RWPE2 (cell line): ENCODE measurements around the gene KDELR1.
A peak's percentile ranks its signal among the peaks of the same experiment; 100 is the strongest.

Experiments used
- ATAC-seq: fragments of 200-7000 bp; cut with Tn5 transposase; 3 replicates; pipeline ENCODE4 v1.9.1; 2021; ENCODE audit warnings: low read depth
- DNase-seq: peaks from one replicate; pipeline ENCODE4 v3.0.0-alpha.2; 2020; ENCODE audit warnings: low spot score
- H3K27ac ChIP-seq: fragments of 450-650 bp; 2 replicates; pipeline ENCODE4 v1.5.1; 2017; ENCODE audit warnings: mild to moderate bottlenecking; ENCODE audit not compliant: poor library complexity, severe bottlenecking
- H3K27me3 ChIP-seq: fragments of 250-450 bp; sonication (Bioruptor Pico); 2 replicates; pipeline ENCODE4 v1.5.1; 2021; ENCODE audit warnings: mild to moderate bottlenecking, moderate library complexity; ENCODE audit not compliant: insufficient read depth, poor library complexity, severe bottlenecking
- H3K36me3 ChIP-seq: fragments of 250-450 bp; sonication (Bioruptor Pico); 2 replicates; pipeline ENCODE4 v1.5.1; 2020; ENCODE audit warnings: low read depth, mild to moderate bottlenecking, moderate library complexity
- H3K4me1 ChIP-seq: fragments of 250-450 bp; sonication (Bioruptor Pico); 2 replicates; pipeline ENCODE4 v1.5.1; 2021; ENCODE audit warnings: mild to moderate bottlenecking, moderate library complexity; ENCODE audit not compliant: insufficient read depth, poor library complexity, severe bottlenecking
- H3K4me3 ChIP-seq: fragments of 250-450 bp; sonication (Bioruptor Pico); 2 replicates; pipeline ENCODE4 v1.5.1; 2021; ENCODE audit warnings: mild to moderate bottlenecking, moderate library complexity; ENCODE audit not compliant: severe bottlenecking
- H3K9me3 ChIP-seq: fragments of 250-450 bp; sonication (Bioruptor Pico); 2 replicates; pipeline ENCODE4 v1.5.1; 2021; ENCODE audit warnings: mild to moderate bottlenecking, moderate library complexity; ENCODE audit not compliant: severe bottlenecking
- TF ChIP-seq, protein P1 (sequence below): fragments of 450-650 bp; IDR thresholded peaks from one replicate; pipeline ENCODE4 v1.5.1; 2017; ENCODE audit warnings: mild to moderate bottlenecking, moderate library complexity; ENCODE audit not compliant: poor library complexity, severe bottlenecking

Gene KDELR1

DNA sequence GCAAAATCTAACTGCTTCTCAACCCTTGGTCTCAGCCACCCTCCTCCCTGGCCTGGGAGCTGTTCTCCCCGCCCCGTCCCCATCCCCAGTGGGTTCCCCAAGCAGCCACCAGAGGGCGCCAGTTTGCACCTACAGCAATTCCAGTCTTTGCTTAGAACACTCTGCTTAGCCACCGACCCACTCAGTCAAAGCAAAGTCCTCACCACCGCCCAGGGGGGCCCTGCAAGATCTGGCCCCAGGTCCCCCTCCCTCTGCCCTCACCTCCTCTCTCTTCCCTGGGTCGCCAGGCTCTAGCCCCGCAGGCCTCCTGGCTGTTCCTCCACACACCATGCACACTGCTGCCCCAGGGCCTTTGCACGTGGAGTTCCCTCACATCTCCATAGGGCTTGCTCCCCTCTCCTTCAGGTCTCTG lies 40.0 kb downstream of the KDELR1 start:
- DNase-seq (no peak), ATAC-seq (peak; percentile 60)
- Histone ChIP-seq H3K27ac (no peak overlapping the region), H3K9me3 (no peaks in the 10 kb centered on the region), H3K36me3 (no peaks in the 10 kb centered on the region), H3K4me3 (no peak overlapping the region), H3K4me1 (no peaks in the 10 kb centered on the region), H3K27me3 (no peaks in the 10 kb centered on the region)
- TF ChIP-seq, protein P1, sequence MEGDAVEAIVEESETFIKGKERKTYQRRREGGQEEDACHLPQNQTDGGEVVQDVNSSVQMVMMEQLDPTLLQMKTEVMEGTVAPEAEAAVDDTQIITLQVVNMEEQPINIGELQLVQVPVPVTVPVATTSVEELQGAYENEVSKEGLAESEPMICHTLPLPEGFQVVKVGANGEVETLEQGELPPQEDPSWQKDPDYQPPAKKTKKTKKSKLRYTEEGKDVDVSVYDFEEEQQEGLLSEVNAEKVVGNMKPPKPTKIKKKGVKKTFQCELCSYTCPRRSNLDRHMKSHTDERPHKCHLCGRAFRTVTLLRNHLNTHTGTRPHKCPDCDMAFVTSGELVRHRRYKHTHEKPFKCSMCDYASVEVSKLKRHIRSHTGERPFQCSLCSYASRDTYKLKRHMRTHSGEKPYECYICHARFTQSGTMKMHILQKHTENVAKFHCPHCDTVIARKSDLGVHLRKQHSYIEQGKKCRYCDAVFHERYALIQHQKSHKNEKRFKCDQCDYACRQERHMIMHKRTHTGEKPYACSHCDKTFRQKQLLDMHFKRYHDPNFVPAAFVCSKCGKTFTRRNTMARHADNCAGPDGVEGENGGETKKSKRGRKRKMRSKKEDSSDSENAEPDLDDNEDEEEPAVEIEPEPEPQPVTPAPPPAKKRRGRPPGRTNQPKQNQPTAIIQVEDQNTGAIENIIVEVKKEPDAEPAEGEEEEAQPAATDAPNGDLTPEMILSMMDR: peak; percentile 75

DNA sequence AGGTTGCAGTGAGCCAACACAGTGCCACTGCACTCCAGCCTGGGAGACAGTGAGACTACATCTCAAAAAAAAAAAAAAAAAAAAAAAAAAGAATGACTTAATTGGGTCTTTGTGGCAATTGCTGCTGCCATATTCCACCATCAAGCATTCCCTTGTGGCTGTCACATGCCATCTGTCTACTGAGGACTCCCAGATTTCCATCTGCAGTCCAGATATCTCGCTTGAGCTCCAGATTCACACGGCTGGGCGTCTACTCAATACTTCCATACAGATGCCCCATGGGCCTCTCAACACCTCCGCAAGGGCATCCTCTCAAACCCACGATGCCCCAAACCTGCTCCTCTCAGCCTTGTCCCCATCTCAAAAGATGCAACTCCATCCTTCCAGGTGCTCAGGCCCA lies 40.5 kb downstream of the KDELR1 start:
- TF ChIP-seq, protein P1: no peak
- H3K4me3 ChIP-seq: no peak overlapping the region
- no peaks in the 10 kb centered on the region for H3K9me3 ChIP-seq
- H3K36me3 ChIP-seq: no peaks in the 10 kb centered on the region
- no peak overlapping the region for H3K27ac ChIP-seq
- no peak for ATAC-seq
- DNase-seq: no peak
- no peaks in the 10 kb centered on the region for H3K27me3 ChIP-seq
- no peaks in the 10 kb centered on the region for H3K4me1 ChIP-seq

GRCh38 chr19:48348737-48349136 lies 42.6 kb downstream of the KDELR1 start:
- DNase-seq (no peak), ATAC-seq (no peak)
- Histone ChIP-seq H3K4me1 (no peaks in the 10 kb centered on the region), H3K36me3 (no peaks in the 10 kb centered on the region), H3K27me3 (no peaks in the 10 kb centered on the region), H3K9me3 (no peaks in the 10 kb centered on the region), H3K4me3 (no peak overlapping the region), H3K27ac (no peak overlapping the region)
- TF ChIP-seq, protein P1: no peak

DNA sequence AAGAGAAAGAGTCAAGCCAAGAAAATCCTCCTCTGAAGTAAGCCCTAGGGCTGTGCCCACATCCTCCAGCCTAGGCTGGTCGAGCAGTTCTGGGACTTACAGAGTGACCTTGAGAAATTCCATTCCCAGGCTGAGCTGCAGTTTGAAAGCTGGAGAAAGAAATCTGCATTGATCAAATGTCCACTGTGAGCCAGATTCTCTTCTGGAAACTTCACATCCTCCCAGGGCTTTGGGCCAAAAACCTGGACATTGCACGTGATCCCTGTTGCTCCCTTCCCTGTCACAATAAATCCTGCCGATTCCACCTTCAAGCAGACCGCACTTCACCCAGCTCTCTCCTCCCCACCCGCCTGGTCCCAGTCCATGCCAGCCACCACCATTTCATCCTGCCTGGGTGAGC lies 43.3 kb downstream of the KDELR1 start:
- H3K4me3 ChIP-seq: no peak overlapping the region
- TF ChIP-seq, protein P1: no peak
- no peaks in the 10 kb centered on the region for H3K9me3 ChIP-seq
- no peak overlapping the region for H3K27ac ChIP-seq
- no peak for DNase-seq
- no peaks in the 10 kb centered on the region for H3K36me3 ChIP-seq
- no peak for ATAC-seq
- no peaks in the 10 kb centered on the region for H3K4me1 ChIP-seq
- H3K27me3 ChIP-seq: no peaks in the 10 kb centered on the region

DNA sequence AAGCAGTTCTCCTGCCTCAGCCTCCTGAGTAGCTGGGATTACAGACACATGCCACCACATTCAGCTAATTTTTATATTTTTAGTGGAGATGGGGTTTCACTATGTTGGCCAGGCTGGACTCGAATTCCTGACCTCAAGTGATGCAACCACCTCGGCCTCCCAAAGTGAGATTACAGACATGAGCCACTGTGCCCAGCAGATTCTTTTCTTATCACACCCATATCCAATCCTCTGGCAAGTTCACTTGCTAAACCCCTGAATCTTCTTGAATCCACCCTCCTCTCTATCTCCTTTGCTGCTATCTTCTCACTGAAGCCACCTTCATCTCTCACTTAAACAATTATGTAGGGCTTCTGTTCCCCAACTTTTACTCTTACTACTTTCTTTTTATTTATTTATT lies 45.2 kb downstream of the KDELR1 start:
- no peak for ATAC-seq
- Histone ChIP-seq H3K9me3 (no peaks in the 10 kb centered on the region), H3K4me1 (no peaks in the 10 kb centered on the region), H3K4me3 (no peak overlapping the region), H3K27ac (no peak overlapping the region), H3K36me3 (no peaks in the 10 kb centered on the region), H3K27me3 (no peaks in the 10 kb centered on the region)
- DNase-seq: no peak
- TF ChIP-seq, protein P1: no peak
